Chondrocyte (in vitro differentiated cells): Measurements from ENCODE around the gene NRG2. TPM values are rescaled to one million over a fixed set of nuclear protein-coding genes. Genes with fewer than 3 reads are reported as not detected.

Experiments used
- DNase-seq: peaks from one replicate; pipeline ENCODE4 v3.0.0; 2021; ENCODE audit warnings: mixed read lengths, low spot score
- H3K27ac Mint-ChIP-seq: one replicate; pipeline ENCODE4 v1.8.0; 2021; ENCODE audit warnings: mild to moderate bottlenecking, moderate library complexity, mixed read lengths; ENCODE audit not compliant: unreplicated experiment
- H3K27me3 Mint-ChIP-seq: 2 replicates; pipeline ENCODE4 v1.8.0; 2021; ENCODE audit warnings: low read depth, mixed read lengths
- H3K36me3 Mint-ChIP-seq: 2 replicates; pipeline ENCODE4 v1.8.0; 2021; ENCODE audit warnings: low read depth, mixed read lengths
- H3K4me1 Mint-ChIP-seq: 2 replicates; pipeline ENCODE4 v1.8.0; 2021; ENCODE audit warnings: low read depth, mild to moderate bottlenecking, mixed read lengths
- H3K4me3 Mint-ChIP-seq: one replicate; pipeline ENCODE4 v1.8.0; 2021; ENCODE audit warnings: mild to moderate bottlenecking, moderate library complexity, mixed read lengths; ENCODE audit not compliant: unreplicated experiment
- H3K9me3 Mint-ChIP-seq: 2 replicates; pipeline ENCODE4 v1.8.0; 2021; ENCODE audit warnings: low read depth, mixed read lengths
- CTCF ChIP-seq: fragments of 200-600 bp; sonication (generic); IDR thresholded peaks from 2 replicates; pipeline ENCODE4 v1.5.0; 2021; ENCODE audit warnings: antibody characterized with exemption, mild to moderate bottlenecking, moderate library complexity
- total RNA-seq: library from RNA; stranded (reverse); gene quantifications from 3 replicates; pipeline ENCODE4 v1.2.1, GENCODE V29; 2021

The NRG2 gene
- total RNA-seq, 1 donor from 2014 or later, result 0.27 TPM

GRCh38 chr5:139882316-139882715, 160.8 kb downstream of the NRG2 start:
- peaks cover 14% of the 10 kb centered on the region for H3K4me1 Mint-ChIP-seq
- no peak overlapping the region for H3K4me3 Mint-ChIP-seq
- no peak for TF ChIP-seq CTCF
- no peaks in the 10 kb centered on the region for H3K9me3 Mint-ChIP-seq
- no peak overlapping the region for H3K27ac Mint-ChIP-seq
- peaks cover 31% of the 10 kb centered on the region for H3K27me3 Mint-ChIP-seq
- no peak for DNase-seq
- H3K36me3 Mint-ChIP-seq, result peaks cover 3% of the 10 kb centered on the region

- H3K9me3 Mint-ChIP-seq, result no peaks in the 10 kb centered on the region
- H3K27ac Mint-ChIP-seq, result no peak overlapping the region
- no peak for DNase-seq
- H3K27me3 Mint-ChIP-seq, result peaks cover 21% of the 10 kb centered on the region
- H3K4me3 Mint-ChIP-seq, result no peak overlapping the region
- TF ChIP-seq CTCF, result no peak
- H3K4me1 Mint-ChIP-seq, result peaks cover 14% of the 10 kb centered on the region
- peaks cover 3% of the 10 kb centered on the region for H3K36me3 Mint-ChIP-seq
Measured at GRCh38 chr5:139881143-139881733, 161.9 kb downstream of the NRG2 start.

GRCh38 chr5:139880416-139881142, 162.5 kb downstream of the NRG2 start:
- H3K36me3 Mint-ChIP-seq, result peaks cover 5% of the 10 kb centered on the region
- TF ChIP-seq CTCF, result no peak
- H3K4me3 Mint-ChIP-seq, result no peak overlapping the region
- DNase-seq, result no peak
- H3K27ac Mint-ChIP-seq, result no peak overlapping the region
- peaks cover 6% of the 10 kb centered on the region for H3K9me3 Mint-ChIP-seq
- peaks cover 14% of the 10 kb centered on the region for H3K4me1 Mint-ChIP-seq
- H3K27me3 Mint-ChIP-seq, result peaks cover 22% of the 10 kb centered on the region

- H3K27me3 Mint-ChIP-seq, result peaks cover 30% of the 10 kb centered on the region
- H3K4me1 Mint-ChIP-seq, result peaks cover 14% of the 10 kb centered on the region
- H3K36me3 Mint-ChIP-seq, result peaks cover 3% of the 10 kb centered on the region
- no peak overlapping the region for H3K4me3 Mint-ChIP-seq
- H3K27ac Mint-ChIP-seq, result no peak overlapping the region
- DNase-seq, result peak; percentile 47
- TF ChIP-seq CTCF, result no peak
- H3K9me3 Mint-ChIP-seq, result peaks cover 8% of the 10 kb centered on the region
Measured at GRCh38 chr5:139878093-139878492, 165.0 kb downstream of the NRG2 start.

GRCh38 chr5:139877129-139877597, 165.9 kb downstream of the NRG2 start:
- H3K4me3 Mint-ChIP-seq, result no peak overlapping the region
- DNase-seq, result no peak
- no peak for TF ChIP-seq CTCF
- peaks cover 8% of the 10 kb centered on the region for H3K9me3 Mint-ChIP-seq
- no peak overlapping the region for H3K27ac Mint-ChIP-seq
- peaks cover 3% of the 10 kb centered on the region for H3K36me3 Mint-ChIP-seq
- peaks cover 14% of the 10 kb centered on the region for H3K4me1 Mint-ChIP-seq
- peaks cover 31% of the 10 kb centered on the region for H3K27me3 Mint-ChIP-seq
